Endothelial cell of hepatic sinusoid (primary cell): ENCODE measurements around the gene ZBTB43.

ENCODE experiments used
- in situ Hi-C: cut with HindIII; loops from 2 replicates; pipeline ENCODE4 v1.10.0; 2017; ENCODE audit warnings: low sequenced_read_pairs

Gene ZBTB43

GRCh38 chr9:126853667-126854066 lies 48.8 kb downstream of the ZBTB43 start:
- in situ Hi-C loops, result no loop called here

GRCh38 chr9:126854734-126855133 lies 49.9 kb downstream of the ZBTB43 start:
- in situ Hi-C loops, result no loop called here

- in situ Hi-C loops, result no loop called here
Observed at GRCh38 chr9:126856326-126856877, 51.6 kb downstream of the ZBTB43 start.

- in situ Hi-C loops, result no loop called here
Observed at GRCh38 chr9:126857261-126857960, 52.6 kb downstream of the ZBTB43 start.

GRCh38 chr9:126859111-126859510 lies 54.3 kb downstream of the ZBTB43 start:
- in situ Hi-C loops, result no loop called here

GRCh38 chr9:126860077-126860756 lies 55.4 kb downstream of the ZBTB43 start, which contains the start of gene ZBTB34:
Gene ZBTB34, plus strand, starts transcription at chr9:126860639. Its CDS starts 18,761 bp downstream, at chr9:126879400.
- in situ Hi-C loops, result no loop called here

GRCh38 chr9:126860757-126861466 lies 56.1 kb downstream of the ZBTB43 start:
- in situ Hi-C loops, result no loop called here

GRCh38 chr9:126861707-126862103 lies 56.9 kb downstream of the ZBTB43 start:
- in situ Hi-C loops, result no loop called here

- in situ Hi-C loops, result no loop called here
Observed at GRCh38 chr9:126862104-126862761, 57.4 kb downstream of the ZBTB43 start.

- in situ Hi-C loops, result no loop called here
Observed at GRCh38 chr9:126864771-126865170, 59.9 kb downstream of the ZBTB43 start.

- in situ Hi-C loops, result no loop called here
Observed at GRCh38 chr9:126869368-126869767, 64.5 kb downstream of the ZBTB43 start.

GRCh38 chr9:126872516-126872915 lies 67.7 kb downstream of the ZBTB43 start:
- in situ Hi-C loops, result no loop called here

- in situ Hi-C loops, result no loop called here
Observed at GRCh38 chr9:126874546-126875314, 69.9 kb downstream of the ZBTB43 start.

- in situ Hi-C loops, result no loop called here
Observed at GRCh38 chr9:126875756-126876510, 71.1 kb downstream of the ZBTB43 start.

- in situ Hi-C loops, result no loop called here
Observed at GRCh38 chr9:126876531-126876930, 71.7 kb downstream of the ZBTB43 start.

GRCh38 chr9:126877418-126877817 lies 72.6 kb downstream of the ZBTB43 start:
- in situ Hi-C loops, result no loop called here

- in situ Hi-C loops, result no loop called here
Observed at GRCh38 chr9:126879288-126879687, 74.4 kb downstream of the ZBTB43 start.

GRCh38 chr9:126880226-126880946 lies 75.5 kb downstream of the ZBTB43 start:
- in situ Hi-C loops, result no loop called here

GRCh38 chr9:126880947-126881332 lies 76.1 kb downstream of the ZBTB43 start:
- in situ Hi-C loops, result no loop called here
